MCF 10A (cell line): ENCODE data around the gene MAPKAPK2. TPM values are rescaled to one million over a fixed set of nuclear protein-coding genes. Genes with fewer than 3 reads are reported as not detected.

ENCODE experiments used
- BruUV-seq: library from RNA; stranded (reverse); fragments of 400-500 nt; replicated peaks from 2 replicates; lab custom pipeline; 2021; lab: Mats Ljungman, UMichigan
- CTCF ChIA-PET: fragments of 300-600 bp; sonication (Branson Sonifier 250); formaldehyde crosslinking; extraction: SDS; loops from one replicate; lab custom pipeline; 2021; ENCODE audit warnings: antibody characterized with exemption, inconsistent platforms; lab: Yijun Ruan, JAX
- POLR2A ChIA-PET: fragments of 300-600, 350-650 bp; sonication (Branson Sonifier 250); formaldehyde crosslinking; extraction: SDS; loops from one replicate; lab custom pipeline; 2020; ENCODE audit warnings: antibody characterized with exemption, inconsistent platforms; lab: Yijun Ruan, JAX
- DNase-seq: peaks from one replicate; pipeline ENCODE4 v3.0.0-alpha.2; 2018; ENCODE audit not compliant: unreplicated experiment
- H3K27ac Mint-ChIP-seq: one replicate; pipeline ENCODE4 v1.8.0; 2022; ENCODE audit warnings: mild to moderate bottlenecking, low read depth, mixed read lengths; ENCODE audit not compliant: unreplicated experiment
- H3K27me3 Mint-ChIP-seq: one replicate; pipeline ENCODE4 v1.8.0; 2022; ENCODE audit warnings: mixed read lengths; ENCODE audit not compliant: insufficient read depth, unreplicated experiment
- H3K36me3 Mint-ChIP-seq: one replicate; pipeline ENCODE4 v1.8.0; 2022; ENCODE audit warnings: mild to moderate bottlenecking, moderate library complexity, mixed read lengths; ENCODE audit not compliant: insufficient read depth, unreplicated experiment
- H3K4me1 Mint-ChIP-seq: one replicate; pipeline ENCODE4 v1.8.0; 2022; ENCODE audit warnings: mixed read lengths; ENCODE audit not compliant: insufficient read depth, unreplicated experiment
- H3K4me3 Mint-ChIP-seq: one replicate; pipeline ENCODE4 v1.8.0; 2022; ENCODE audit warnings: mild to moderate bottlenecking, moderate library complexity, mixed read lengths; ENCODE audit not compliant: unreplicated experiment
- H3K9me3 Mint-ChIP-seq: one replicate; pipeline ENCODE4 v1.8.0; 2022; ENCODE audit warnings: mixed read lengths; ENCODE audit not compliant: unreplicated experiment
- CTCF ChIP-seq: fragments of 200-600 bp; IDR thresholded peaks from one replicate; pipeline ENCODE4 v1.8.0; 2022; ENCODE audit warnings: antibody characterized with exemption, mild to moderate bottlenecking; ENCODE audit not compliant: unreplicated experiment
- intact Hi-C: fragments of 100-400 bp; cut with micrococcal nuclease; formaldehyde crosslinking; loops from 2 replicates; pipeline ENCODE4 v1.14.1; 2022
- total RNA-seq: library from RNA; stranded (reverse); gene quantifications from 2 replicates; pipeline ENCODE4 v1.2.3, GENCODE V29; 2022

The MAPKAPK2 gene
- total RNA-seq, 1 experiment from 2014 or later, result 142 TPM

DNA sequence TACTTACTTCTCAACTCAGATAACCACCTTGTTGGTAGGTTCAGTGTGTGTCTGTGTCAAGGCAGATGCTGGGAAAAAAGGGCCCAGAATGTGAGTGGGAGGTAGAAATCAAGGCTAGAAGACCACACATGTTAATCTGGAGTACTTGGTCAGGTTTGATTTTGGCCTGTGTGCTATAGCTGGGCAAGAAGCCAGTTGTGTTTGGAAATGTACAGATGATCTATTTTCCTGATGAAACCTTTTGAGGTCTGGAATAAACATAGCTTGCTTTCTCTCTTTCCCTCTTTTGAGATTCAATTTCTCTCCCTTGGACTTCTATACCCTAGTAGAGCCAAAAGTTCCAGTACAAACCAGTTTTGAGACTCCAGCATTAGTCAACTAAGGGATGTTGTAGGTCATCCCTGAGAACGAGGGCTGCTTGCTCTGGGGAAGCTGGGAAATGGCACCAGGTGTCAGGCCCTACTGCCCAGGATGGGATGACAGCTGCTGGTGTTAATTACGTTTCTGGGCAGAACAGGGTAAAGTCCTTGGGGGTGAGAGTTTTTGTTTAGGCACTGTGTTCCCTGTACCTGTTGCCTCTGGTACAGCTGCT lies 15.8 kb downstream of the MAPKAPK2 start:
- BruUV-seq, result no TSS peak
- Mint-ChIP-seq H3K9me3 (no peaks in the 10 kb centered on the region), H3K4me3 (no peak overlapping the region), H3K4me1 (peaks cover 57% of the 10 kb centered on the region), H3K36me3 (peaks cover 15% of the 10 kb centered on the region), H3K27ac (peak overlapping the region; percentile 80), H3K27me3 (no peaks in the 10 kb centered on the region)
- ChIA-PET POLR2A (interaction anchor here (0.5 to 16.1 kb wide), 16 partner anchors 12 to 331 kb away, joined by 3 to 229 read pairs (median 3); partner anchors contain the start of genes C1orf116, DYRK3, EIF2D and MAPKAPK2), CTCF (interaction anchor here (0.6 to 4.5 kb wide), 20 partner anchors 9 to 281 kb away, joined by 3 to 36 read pairs (median 4); partner anchors contain the start of gene DYRK3)
- DNase-seq, result peak; percentile 81
- intact Hi-C loops, result no loop called here
- no peak for TF ChIP-seq CTCF

- intact Hi-C loops, result no loop called here
- POLR2A ChIA-PET, result interaction anchor here (0.6 to 16.1 kb wide), 5 partner anchors 14 to 297 kb away, joined by 3 to 229 read pairs (median 4); partner anchors contain the start of genes DYRK3 and MAPKAPK2
- H3K4me3 Mint-ChIP-seq, result no peak overlapping the region
- no peaks in the 10 kb centered on the region for H3K9me3 Mint-ChIP-seq
- CTCF ChIA-PET, result interaction anchor here (0.5 to 4.5 kb wide), 10 partner anchors 9 to 797 kb away, joined by 3 to 36 read pairs (median 4); no protein-coding TSS in a partner anchor
- no peak overlapping the region for H3K27ac Mint-ChIP-seq
- no peak for TF ChIP-seq CTCF
- no peaks in the 10 kb centered on the region for H3K27me3 Mint-ChIP-seq
- H3K36me3 Mint-ChIP-seq, result peaks cover 15% of the 10 kb centered on the region
- DNase-seq, result no peak
- BruUV-seq, result no TSS peak
- H3K4me1 Mint-ChIP-seq, result peaks cover 54% of the 10 kb centered on the region
These were observed 17.6 kb downstream of the MAPKAPK2 start for GRCh38 chr1:206702260-206702659.

DNA sequence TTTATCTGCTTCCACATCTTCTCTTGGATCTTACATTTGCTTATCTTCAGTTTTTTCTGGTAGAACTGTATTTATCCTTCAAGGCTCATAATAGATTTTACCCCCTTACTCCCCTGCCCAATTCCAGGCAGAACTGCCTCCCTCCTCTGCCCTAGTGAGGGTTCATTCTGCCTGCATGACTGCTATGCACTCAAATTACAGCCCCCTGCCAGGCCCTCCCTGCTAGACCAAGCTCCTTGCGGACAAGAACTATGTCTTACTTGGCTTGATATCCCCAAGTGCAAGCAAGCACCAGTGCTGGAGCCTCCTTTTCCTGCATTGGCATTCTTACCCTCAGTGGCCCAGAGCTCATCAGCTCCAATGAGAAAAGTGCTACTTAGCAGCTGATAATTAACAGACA lies 18.1 kb downstream of the MAPKAPK2 start:
- BruUV-seq, result no TSS peak
- intact Hi-C loops, result no loop called here
- no peak overlapping the region for H3K4me3 Mint-ChIP-seq
- CTCF ChIA-PET, result interaction anchor here (0.6 to 4.5 kb wide), 7 partner anchors 11 to 358 kb away, joined by 3 to 36 read pairs (median 4); no protein-coding TSS in a partner anchor
- no peak for TF ChIP-seq CTCF
- no peak for DNase-seq
- peaks cover 15% of the 10 kb centered on the region for H3K36me3 Mint-ChIP-seq
- peaks cover 58% of the 10 kb centered on the region for H3K4me1 Mint-ChIP-seq
- POLR2A ChIA-PET, result interaction anchor here (0.6 to 16.1 kb wide), 5 partner anchors 14 to 117 kb away, joined by 3 to 229 read pairs (median 5); partner anchors contain the start of genes DYRK3 and MAPKAPK2
- H3K27me3 Mint-ChIP-seq, result no peaks in the 10 kb centered on the region
- no peaks in the 10 kb centered on the region for H3K9me3 Mint-ChIP-seq
- H3K27ac Mint-ChIP-seq, result no peak overlapping the region

GRCh38 chr1:206703661-206704060 lies 19.0 kb downstream of the MAPKAPK2 start:
- H3K36me3 Mint-ChIP-seq, result peaks cover 15% of the 10 kb centered on the region
- ChIA-PET POLR2A (interaction anchor here (1.3 to 16.1 kb wide), 3 partner anchors 10 to 68 kb away, joined by 3 to 229 read pairs (median 4); partner anchors contain the start of genes DYRK3 and MAPKAPK2), CTCF (interaction anchor here (0.6 to 4.5 kb wide), 6 partner anchors 12 to 357 kb away, joined by 3 to 36 read pairs (median 4); no protein-coding TSS in a partner anchor)
- no peaks in the 10 kb centered on the region for H3K9me3 Mint-ChIP-seq
- no peak for DNase-seq
- H3K4me1 Mint-ChIP-seq, result peaks cover 66% of the 10 kb centered on the region
- intact Hi-C loops, result no loop called here
- no peak overlapping the region for H3K4me3 Mint-ChIP-seq
- no peak overlapping the region for H3K27ac Mint-ChIP-seq
- no peaks in the 10 kb centered on the region for H3K27me3 Mint-ChIP-seq
- BruUV-seq, result no TSS peak
- TF ChIP-seq CTCF, result no peak
